HG03095 (cell line): Measurements from ENCODE around the gene LILRB3.
"Not testable (repeated sequence)": the region's sequence is repeated elsewhere in the genome, so short reads cannot be mapped to it uniquely, and the experiment has no call there.

Experiments used
- ATAC-seq: cut with Tn5 transposase; IDR thresholded peaks from one replicate; pipeline ENCODE4 v1.9.1; 2021; ENCODE audit warnings: moderate library complexity; ENCODE audit not compliant: unreplicated experiment

LILRB3 gene

DNA sequence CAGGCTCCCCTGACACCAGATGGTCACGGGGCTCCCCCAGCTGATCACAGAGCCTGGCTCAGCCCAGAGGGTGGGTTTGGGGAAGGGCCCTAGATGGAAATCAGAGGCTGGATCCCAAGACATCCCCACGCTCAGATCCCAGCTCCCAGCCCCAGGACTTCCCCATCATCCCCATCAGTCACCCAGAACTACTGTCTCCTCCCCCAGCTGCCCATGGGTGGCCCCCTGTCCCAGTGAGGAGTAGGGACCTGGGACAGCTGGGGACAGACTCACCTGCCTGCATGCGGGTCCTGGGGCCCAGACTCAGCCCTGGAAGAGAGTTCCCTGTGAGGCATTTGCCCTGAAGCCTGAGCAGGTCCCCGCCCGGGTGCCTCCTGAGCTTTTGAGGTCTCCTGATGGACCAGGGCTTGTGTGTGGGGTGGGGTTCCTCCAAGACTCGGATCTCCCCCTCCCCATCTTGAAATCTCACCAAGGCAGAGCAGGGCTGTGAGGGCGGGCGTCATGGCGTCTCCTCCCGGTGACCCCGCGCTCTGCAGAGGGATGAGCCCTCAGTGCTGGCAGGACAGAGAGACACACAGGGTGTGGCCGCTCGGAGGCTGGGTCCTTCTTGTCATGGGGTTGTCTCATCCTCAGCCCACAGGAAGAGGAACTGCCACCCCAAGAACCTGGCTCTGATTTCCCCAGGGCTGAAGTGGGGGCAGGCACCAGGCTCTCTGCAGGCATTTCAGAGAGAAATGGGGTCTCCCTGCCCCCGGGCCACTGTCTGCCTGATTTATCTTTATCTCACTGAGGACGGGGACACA lies at the start of gene LILRB3:
LILRB3 (minus strand) TSS at position 534 of the 803 bp plus-strand sequence; CDS start at position 503, 31 bp downstream.
- ATAC-seq = not testable (repeated sequence)

DNA sequence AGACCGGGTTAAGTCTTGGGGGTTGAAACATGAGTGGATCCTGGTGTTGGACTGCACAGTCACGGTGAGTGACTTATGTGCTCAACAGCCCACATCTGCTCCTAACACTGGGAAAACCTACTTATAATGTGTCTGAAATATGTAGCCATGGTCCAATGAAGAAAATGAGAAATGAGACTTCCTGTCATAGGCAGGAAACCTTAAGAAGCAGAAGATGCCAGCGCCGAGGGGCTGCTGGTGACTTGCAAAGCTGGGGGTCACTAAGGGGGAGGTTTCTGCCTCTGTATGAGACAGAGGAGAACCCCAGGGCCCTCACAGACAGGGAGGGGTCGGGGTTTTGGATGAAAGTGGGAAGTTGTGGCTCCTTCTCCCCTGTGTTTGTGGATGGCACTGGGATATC lies 49.4 kb upstream of the LILRB3 start:
- not testable (repeated sequence) for ATAC-seq

DNA sequence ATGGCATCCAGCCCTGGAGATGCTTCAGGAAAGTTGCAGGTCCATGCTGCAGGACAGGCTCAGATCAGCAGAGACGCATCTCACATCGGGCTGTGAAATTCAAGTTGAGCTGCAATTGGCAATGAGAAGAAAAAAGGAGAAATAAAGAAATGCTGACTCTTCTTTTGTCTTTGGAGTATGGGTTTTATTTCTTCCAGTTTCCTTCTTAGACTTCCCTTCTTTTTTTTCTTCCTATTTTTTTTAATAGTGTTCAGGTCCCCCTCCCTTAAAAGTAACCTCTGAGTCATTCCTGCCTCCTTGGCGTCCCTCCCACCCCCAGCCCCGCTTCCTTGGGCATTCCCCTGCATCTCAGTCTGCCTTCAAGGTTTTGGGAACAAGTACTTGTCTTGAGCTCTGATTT lies 48.8 kb upstream of the LILRB3 start:
- not testable (repeated sequence) for ATAC-seq

DNA sequence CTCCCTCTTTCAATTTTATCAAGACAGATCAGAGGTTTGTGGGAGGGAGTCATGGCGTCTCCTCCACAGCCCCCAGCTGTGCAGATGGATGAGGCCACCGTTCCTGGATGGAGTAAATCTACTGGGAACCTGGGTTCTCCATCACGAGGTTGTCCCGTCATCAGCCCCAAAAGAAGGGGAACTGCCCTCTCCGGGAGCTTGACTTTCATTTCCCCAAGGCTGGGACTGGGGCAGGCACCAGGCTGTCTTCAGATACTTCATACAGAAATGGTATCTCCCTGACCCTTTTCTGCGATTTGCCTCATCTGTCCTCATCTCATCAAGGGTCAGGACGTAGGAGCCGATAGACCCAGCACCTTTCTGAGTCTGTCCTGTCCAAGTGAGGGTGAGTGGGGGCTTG lies 48.3 kb upstream of the LILRB3 start:
- ATAC-seq = no peak

DNA sequence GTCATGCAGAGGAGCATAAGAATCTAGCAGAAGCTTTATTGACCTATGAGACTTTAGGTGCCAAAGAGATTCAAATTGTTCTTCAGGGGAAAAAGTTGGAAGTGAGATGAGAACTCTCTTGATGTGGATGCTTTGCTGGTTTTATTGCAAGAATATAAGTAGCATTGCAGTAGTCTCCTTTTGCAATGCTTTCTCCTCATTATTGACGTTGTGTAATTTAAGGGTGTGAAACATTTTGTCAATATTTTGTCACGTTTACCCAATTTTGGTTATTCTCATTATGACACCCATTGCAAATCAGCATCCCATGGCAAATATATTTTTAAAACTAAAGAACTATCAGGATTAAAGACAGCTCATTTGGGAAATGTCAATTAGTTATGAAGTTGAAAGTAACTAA lies 46.1 kb upstream of the LILRB3 start:
- no peak for ATAC-seq

DNA sequence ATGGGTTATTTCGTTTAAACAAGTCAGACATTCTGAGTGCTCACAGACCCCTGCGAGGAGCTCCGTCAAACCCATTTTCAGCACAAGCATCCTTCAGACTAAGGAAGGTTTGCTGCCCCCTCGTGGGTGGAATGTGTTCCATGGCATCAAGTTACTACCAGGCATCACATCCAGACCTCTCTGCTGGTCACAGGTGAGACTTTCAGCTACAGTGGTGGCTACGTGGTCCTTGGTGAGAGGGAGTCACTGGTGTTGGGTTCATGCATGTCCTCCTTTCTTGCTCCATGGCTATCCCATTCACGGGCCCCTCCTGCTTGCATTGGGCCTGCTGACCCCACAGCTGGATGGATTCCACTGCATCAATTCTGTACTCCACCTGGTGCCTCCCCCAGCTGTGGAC lies 43.3 kb upstream of the LILRB3 start:
- no peak for ATAC-seq

DNA sequence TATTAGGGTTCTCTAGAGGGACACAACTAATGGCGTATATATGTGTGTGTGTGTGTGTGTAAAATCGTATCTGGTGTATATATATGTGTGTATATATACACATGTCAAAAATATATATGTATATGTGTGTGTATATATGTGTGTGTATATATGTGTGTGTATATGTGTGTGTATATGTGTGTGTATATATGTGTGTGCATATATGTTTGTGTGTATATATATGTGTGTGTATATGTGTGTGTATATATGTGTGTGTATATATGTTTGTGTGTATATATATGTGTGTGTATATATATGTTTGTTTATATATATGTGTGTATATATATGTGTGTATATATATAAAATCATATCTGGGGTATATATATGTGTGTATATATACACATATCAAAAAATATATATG lies 39.7 kb upstream of the LILRB3 start:
- ATAC-seq = no peak

DNA sequence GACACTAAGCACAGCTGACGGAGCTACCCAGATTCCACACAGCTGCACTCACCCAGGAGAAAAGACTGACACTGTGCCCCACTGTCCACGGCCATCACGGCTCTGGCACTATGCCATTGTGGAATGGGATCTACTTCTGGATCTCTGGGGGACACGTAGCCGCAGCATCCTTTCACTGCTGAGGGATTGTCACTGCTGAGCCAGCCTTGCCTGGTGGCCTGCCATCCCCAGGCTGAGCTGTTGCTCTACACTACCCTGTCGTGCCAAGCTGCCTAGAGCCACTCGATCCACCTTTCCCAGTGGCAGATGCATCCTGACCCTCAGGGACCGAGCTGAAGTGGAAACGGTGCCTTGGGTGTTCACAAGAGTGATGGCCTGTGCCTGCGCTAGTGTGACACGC lies 39.3 kb upstream of the LILRB3 start:
- no peak for ATAC-seq

DNA sequence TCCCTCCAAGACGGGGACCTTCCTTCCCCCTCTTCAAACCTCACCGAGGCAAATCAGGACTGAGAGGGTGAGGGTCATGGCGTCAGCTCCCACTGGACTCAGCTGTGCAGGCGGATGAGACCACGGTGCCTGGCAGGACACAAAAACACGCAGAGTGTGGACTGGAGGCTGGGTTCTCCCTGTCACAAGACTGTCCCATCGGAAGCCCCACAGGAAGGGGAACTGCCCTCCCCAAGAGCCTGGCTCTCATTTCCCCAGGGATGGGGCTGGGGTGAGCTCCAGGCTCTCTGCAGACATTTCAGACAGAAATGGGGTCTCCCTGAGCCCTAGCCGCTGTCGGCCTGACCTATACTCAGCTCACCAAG lies 34.3 kb upstream of the LILRB3 start, which contains the start of gene LILRB5:
LILRB5 (minus strand) TSS at position 158 of the 365 bp plus-strand sequence; CDS start at position 78, 80 bp downstream.
- ATAC-seq = no peak

DNA sequence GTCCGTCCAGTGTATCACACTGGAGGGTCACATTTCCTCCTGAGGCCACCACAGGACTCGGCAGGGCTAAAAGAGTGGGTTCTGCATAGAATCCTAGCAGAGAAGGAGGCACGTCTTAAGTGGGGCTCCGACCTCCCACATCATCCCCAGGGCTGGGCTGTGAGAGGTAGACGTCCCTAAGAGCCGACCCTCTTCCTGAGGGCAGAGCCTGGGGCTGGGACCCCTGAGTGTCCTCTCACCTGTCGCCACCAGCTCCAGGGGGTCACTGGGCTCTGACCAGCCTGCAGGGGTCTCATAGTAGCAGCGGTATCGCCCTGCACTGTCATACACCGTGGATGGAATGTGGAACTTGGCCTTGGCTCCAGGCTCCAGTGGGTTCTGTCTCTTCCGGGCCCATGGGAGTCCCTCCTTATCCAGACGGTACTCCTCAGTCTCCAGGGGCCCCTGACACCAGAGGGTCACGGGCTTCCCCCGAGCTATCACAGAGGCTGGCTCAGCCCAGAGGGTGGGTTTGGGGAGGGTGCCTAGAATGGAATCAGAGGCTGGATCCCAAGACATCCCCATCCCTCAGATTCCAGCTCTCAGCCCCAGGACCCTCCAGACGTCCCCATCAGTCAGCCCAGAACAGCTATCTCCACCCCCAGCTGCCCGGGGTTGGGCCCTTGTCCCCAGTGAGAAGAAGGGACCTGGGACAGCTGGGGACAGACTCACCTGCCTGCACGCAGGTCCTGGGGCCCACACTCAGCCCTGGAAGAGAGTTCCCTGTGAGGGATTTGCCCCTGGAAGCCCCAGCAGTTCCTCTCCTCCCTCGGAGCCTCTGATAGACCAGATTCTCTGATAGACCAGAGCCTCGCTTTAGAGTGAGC lies 33.7 kb upstream of the LILRB3 start:
- ATAC-seq = no peak

DNA sequence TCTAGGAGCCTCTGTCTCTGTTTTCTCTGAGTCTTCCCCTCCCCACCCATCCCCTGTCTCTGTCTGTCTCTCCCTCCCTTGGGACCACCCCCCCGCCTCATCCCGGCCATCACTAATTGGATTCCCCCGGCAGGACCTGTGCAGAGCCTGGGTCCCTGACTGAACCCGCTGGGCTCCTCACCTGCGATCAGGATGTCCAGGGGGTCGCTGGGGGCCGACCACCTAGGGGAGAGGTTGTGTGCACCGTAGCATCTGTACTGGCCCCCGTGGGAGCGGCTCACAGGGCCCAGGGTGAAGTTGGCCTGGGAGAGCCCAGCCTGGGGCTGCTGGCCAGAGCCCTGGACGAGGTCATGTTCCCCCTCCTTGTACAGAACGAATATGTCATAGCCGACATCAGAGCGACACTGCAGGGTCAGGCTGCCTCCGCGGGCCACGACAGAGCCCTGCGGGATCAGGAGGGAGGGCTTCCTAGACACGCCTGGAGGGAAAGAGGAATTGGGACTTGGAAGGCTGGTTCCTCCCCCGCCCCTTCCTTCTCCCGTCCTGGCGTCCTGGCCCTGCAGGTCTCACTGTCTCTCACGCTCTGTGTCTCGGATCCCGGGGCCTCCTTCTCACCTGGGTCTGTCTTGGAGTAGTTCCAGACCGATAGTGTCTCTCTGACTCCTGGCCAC lies 32.4 kb upstream of the LILRB3 start:
- ATAC-seq = no peak

DNA sequence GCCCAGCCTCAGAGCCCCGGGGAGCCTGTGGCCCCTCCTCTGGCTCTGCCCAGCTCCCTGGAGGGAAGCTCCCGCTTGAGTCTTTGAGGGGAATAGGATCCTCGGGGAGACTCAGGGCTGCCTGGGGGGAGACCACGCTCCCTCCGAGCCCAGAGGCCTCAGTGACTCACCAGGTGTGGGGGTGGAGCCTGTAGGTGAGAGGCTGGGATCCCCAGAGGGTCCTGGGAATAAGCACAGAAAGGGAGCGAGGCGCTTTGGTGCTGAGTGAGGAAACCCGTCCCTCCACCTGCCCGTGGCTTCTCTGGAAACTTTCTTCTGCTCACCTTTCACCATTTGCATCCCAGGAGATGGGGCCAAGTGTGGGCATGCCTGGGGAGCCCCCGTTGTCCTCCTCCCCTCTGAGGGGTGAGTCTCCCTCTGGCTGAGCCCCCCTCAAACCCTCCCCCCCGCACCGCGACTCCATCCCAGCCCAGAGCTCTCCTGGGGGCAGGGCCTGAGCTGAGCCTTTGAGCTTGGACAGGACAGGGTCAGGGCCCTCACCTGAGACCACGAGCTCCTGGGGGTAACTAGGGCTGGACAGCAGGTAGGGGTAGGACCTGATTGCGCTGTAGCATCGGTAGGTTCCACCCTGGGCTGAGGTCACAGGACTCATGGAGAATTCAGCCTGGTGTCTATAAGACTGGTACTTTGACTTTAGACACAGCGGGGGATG lies 31.5 kb upstream of the LILRB3 start:
- no peak for ATAC-seq

DNA sequence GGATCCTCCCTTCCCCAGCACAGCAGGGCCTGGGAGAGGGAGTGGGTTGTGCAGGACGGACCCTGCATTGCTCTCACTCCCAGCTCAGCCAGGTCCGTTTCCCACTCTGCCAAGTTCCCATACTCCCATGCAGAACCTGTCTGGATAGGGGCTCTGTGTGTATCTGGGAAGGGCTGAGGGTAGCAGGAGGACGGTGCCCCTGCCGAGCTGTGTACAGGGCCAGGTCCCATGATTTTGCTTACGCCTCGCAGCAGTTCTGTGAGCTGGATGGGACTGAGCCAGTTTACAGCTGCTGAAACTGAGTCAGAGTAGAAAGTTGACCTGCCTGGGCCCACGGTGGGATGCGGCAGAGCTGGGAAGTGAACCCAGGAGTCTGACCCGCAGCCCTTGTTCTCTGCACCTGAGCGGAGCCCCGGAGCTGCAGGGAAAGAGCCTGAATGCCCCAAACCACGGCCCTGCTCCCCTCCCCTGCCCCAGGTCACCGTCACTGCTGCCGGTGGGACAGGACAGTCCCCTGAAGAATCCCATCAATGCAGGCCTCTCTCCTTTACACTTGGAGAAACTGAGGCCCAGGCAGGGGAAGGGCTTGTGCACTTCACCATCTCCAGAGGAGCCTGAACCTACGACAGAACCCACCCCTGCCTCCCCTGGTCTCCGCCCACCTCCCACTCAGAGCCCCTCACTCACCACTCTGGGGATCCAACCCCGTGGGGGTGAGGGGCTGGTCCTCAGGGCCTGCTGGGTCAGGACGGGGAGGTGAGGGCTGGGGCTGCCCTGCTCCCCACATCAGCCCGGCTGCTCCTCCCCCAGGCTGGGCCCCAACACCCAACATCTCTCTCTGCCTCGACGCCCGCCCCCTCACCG lies 30.8 kb upstream of the LILRB3 start:
- ATAC-seq = no peak

DNA sequence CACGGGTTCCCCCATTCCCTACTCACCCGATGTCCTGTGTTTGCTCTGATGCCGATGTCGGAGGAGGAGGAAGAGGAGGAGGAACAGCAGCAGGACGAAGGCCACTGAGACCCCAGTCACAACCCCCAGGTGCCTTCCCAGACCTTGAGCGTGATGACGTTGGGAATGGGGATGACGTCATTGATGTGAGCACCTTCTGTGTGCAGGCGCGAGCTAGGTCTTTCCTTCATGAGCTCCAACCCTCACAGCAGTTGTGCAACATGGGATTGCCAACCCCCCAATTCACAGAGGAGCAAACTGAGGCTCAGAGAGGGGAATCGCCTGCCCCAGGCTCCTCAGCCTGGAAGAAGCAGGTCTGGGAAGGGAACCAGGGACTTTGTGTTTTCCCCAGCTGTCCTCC lies 30.0 kb upstream of the LILRB3 start:
- no peak for ATAC-seq

DNA sequence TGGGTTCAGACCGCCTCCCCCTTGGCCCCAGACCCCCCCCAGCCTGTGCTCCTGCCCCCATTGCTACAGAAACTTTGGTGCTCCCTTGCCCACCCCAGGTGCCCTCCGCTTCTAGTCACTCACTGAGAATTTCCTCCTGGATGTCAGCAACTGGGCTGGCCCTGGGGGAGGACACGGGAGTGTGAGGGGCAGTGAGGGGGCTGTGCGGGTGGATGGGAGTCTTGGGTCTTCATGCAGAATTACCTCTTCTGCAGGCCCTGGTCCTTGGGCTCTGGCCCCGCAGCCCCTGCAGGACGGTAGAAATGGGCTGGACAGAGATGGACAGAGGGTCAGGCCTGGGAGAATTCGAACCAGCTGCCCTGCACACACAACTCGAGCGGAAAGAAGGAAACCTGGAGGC lies 29.4 kb upstream of the LILRB3 start:
- no peak for ATAC-seq

DNA sequence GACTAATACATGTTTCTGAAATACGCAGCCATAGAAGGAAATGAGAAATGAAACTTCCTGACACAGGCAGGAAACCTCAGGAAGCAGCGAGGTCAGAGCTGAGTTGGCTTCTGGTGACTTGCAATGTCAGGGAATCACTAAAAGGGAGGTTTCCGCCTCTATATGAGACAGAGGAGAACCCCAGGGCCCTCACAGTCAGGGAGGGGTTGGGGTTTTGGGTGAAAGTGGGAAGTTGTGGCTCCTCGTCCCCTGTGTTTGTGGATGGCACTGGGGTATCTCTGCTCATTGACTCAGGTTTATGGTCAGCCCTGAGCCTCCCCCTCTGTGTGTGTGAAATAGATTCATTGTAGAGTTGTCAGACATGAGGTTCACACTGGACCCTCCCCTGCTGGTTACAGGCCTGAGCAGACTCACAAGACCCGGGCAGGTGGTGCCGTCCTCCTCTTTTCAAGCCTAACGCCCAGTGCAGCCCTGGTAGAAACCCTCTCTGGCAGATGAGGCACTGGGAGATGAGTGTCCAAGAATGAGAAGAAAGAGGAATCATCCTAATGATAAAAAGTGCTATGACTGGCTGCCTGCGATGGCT lies 25.3 kb upstream of the LILRB3 start:
- no peak for ATAC-seq

DNA sequence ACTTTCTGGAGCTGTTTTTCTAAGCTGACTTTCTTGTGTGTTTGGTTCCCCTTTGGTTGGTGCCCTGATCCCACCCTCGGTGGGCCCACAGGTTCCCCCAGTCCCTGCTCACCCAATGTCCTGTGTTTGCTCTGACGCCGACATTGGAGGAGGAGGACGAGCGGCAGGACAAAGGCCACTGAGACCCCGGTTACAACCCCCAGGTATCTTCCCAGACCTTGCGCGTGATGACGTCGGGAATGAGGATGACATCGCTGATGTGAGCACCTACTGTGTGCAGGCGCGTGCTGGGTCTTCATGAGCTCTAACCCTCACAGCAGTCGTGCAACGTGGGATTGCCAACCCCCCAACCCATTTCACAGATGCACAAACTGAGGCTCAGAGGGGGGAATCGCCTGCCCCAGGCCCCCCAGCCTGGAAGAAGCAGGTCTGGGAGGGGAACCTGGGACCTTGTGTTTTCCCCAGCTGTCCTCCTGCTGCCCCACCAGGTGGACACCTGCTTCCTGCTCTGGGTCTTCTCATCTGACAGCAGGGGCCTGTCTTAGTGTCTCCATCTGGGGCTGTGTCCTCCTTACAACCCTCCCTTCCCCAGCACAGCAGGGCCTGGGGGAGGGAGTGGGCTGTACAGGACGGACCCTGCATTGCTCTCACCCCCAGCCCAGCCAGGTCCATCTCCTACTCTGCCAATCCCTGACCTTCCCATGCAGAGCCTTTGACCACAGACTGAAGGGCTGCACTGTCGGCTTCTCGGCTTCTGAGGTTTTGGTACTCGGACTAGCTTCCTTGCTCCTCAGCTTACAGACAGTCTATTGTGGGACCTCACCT lies 24.5 kb upstream of the LILRB3 start:
- ATAC-seq = no peak

DNA sequence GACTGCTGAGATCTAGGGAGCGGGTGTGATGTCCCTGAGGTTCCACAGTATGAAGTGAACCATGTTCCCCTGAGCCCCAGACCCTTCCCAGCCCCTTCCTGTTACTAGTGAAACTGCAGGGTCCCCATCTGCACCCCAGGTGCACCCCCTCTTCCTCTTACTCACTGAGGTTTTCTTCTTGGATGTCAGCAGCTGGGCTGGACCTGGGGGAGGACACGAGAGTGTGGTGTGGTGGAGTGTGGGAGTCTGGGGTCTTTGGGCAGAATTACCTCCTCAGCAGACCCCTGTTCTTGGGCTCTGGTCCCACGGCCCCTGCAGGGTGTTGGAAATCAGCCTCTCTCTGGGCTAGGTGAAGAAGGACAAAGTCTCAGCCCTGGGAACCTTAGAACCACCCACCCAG lies 23.1 kb upstream of the LILRB3 start:
- ATAC-seq = no peak

DNA sequence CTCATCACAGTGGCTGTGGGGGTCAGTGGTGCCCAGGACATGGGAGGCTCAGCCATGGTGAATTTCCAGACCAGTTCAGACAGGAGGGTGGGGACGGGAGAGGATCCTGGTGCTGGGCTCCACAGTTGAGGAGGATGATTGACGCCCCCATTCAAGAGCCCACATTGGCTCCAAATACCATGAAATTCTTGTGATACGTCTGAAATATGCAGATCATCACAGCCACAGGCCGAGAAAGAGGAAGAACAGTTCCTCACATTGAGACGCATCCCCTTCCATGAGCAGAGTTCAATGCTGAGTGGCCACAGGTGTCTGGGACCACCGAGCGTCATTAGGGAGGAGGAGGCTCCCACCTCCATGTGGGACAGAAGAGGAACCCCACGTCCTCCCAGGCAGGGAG lies 21.0 kb upstream of the LILRB3 start:
- ATAC-seq = not testable (repeated sequence)
